HG03520 (cell line): Measurements from ENCODE around the gene TBC1D2.
"Not testable (repeated sequence)": the region's sequence is repeated elsewhere in the genome, so short reads cannot be mapped to it uniquely, and the experiment has no call there.

Experiments
- ATAC-seq: cut with Tn5 transposase; IDR thresholded peaks from one replicate; pipeline ENCODE4 v1.9.1; 2021; ENCODE audit warnings: mild to moderate bottlenecking, moderate library complexity; ENCODE audit not compliant: unreplicated experiment

Gene TBC1D2

DNA sequence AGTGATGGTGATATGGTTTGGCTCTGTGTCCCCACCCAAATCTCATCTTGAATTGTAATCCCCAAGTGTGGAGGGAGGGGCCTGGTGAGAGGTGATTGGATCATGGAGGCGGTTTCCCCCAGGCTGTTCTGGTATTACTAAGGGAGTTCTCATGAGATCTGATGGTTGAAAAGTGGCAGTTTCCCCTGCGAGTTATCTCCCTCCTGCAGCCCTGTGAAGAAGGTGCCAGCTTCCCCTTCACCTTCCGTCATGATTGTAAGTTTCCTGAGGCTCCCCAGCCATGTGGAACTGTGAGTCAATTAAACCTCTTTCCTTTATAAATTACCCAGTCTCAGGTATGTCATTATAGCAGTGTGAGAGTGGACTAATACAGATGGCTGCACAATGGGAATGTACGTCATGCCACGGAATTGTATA lies 80.9 kb downstream of the TBC1D2 start:
- ATAC-seq: not testable (repeated sequence)

DNA sequence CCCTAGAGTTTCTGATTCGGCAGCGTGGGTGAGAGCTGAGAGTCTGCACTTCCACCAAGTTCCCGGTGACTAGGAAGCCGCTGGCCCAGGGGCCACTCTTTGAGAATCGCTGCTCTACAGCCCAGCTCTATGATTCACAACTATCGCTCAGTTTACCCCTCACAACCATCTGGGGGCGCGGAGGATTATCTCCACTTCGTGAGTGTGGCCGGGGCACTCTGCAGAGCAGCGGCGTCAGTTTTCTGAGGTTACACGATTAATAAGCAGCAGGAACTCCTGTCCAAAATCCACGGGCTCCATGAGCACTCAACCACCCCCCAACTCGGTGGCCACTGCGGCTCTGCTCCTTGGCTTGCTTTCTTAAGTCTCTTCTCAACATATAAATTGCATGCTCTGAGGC lies 82.3 kb downstream of the TBC1D2 start:
- ATAC-seq: no peak

DNA sequence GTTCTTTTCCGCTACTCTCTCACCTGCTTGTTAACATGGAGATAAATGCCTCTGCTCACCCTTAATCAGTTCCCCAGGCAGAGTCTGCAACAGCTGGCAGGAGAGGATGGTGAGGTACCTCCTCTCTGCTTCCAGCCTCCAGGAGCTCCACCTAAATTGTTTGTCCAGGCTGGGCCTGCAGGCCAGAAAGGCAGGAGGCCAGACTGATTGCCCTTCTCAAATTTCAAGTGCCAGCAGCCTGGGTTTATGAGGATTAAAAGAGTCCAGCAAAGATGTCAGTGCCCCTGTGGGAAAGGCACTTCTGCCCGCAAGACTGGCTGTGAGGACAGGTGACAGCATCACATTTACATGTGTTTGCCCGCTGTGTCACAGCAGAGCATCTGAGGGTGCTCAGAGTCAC lies 82.8 kb downstream of the TBC1D2 start:
- no peak for ATAC-seq

DNA sequence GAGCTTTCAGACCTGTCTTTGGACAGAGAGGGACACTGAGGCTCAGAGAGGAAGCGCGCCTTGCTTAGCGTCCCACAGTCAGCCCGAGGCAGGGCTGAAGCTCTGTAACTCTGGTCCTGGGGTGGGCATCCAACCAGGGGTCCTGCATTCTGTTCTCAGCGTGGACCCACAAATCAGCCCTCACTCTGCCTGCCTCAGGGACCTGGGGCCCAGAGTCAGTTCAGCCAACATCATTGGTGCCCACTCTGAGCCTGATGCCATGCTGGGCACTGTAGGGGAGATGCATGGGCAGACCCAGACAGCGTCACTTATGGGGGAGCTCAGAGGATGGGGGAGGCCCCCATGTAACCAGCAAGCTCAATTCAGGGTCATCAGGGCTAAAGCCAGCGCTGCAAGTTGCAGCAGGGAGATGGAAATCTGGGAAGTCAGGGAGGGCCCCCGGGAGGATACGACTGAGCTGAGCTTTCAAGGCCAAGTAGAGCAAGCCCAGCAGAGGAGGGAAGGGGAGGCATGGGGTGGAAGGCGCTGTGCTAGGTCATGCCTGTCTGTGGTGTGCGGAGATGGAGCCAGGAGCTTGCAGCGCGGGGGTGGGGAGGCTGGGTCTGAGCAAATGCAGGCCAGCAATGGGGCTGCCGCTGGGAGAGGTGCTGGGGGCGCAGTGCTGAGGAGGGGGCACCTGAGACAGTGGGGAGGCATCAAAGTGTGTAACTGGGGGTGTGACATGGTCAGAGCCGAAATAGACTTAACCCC lies 84.1 kb downstream of the TBC1D2 start:
- no peak for ATAC-seq

DNA sequence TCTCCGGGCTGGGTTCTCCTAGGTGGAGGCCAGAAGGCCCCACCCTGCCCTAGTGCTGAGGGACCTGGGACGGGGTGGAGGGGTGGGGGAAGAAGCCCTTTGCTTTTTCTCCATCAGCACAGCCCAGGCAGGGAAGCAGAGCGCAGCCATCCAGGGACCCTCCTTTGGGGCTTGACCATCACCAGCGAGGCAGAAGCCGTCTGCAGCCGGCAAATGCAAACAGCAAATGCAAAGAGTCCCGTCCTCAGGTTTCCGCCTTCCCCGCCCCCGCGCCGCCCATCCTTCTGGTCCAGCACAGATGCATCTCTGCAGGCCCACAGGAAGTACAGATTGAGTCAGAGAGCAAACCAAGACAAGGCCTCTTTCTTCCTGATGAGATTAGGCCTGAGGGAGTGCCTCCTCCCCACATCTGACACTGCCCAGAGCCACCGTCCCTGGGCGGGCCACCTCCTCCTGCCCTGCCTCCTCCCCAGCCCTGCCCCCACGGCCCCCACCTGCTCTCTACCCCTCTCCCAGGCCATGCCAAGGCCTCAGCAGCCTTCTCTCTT lies 86.4 kb downstream of the TBC1D2 start:
- peak; percentile 98 for ATAC-seq

DNA sequence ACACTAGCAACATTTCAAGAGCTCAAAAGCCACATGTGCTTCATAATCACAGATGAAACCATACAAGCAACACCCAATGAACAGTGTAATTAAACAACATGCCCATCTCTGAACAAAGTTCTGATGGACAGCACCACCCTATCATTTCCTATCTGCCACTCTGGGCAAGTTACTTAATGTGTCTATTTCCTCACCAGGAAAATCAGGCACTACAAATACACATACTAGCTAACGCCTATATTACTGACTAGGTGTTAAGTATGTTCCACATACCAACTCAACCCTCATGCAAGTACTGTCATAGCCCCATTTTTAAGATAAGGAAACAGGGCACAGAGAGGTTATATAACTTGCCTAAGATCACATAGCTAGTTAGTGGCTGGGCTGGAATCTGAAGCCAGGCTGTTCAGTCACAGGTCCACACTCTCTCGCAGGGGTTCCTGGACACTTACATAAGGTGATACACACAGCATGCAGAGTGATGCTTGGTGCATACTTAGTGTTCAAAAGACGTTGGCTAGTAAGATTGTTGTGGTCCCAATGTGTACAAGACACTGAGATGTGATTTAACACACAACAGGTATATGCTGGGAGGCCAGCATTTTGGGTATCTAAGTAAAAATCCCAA lies 87.2 kb downstream of the TBC1D2 start:
- no peak for ATAC-seq

DNA sequence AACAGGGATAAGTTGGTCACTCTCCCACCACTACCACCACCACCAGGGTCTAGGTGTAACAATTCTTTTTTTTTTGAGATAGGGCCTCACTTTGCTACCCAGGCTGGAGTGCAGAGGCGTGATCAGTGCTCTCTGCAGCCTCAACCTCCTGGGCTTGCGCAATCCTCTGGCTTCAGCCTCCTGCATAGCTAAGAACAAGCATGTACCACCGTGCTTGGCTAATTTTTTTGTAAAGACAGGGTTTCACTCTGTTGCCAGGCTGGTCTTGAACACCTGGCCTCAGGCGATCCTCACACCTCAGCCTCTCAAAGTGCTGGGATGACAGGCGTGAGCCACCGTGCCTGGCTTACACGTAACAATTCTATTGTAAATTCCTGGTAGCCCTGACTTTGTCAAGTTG lies 90.5 kb downstream of the TBC1D2 start:
- no peak for ATAC-seq

DNA sequence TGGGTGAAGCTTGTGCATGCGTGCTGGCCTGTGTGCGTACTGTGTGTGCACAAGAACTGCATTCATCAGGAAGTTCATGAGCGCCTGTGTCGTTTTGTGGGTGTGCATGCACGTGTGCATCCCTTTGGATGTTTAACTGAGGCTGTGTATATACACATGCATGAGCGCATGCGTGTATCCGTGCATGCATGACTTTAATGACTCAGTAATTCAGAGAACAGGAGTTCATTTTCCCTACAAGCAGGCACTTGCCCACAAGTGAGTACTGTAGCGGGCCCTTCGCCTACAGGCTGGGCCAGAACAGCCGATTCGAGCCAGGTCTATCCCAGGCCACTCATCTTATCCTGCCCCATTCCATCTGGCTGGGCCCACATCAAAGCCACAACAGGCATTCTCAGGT lies 92.8 kb downstream of the TBC1D2 start:
- ATAC-seq: no peak

DNA sequence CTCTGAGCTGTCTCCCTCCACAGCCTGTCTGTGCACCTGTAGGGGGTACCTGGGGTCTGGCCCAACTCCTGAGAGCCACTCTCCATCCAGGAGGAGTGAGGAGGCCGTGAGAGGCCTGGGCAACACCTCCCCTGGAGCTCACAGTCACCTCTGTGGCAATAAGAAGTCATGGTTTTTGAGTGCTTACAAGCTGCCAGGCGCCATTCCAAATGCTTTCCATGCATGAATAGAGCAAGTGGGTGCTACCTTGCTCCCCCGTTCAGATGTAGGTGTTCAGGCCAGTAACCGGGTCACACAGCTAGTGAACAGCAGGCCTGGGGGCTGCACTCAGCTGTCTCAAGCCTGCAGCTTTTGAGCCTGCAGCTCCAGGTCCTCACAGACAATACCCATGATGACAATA lies 93.6 kb downstream of the TBC1D2 start:
- no peak for ATAC-seq

DNA sequence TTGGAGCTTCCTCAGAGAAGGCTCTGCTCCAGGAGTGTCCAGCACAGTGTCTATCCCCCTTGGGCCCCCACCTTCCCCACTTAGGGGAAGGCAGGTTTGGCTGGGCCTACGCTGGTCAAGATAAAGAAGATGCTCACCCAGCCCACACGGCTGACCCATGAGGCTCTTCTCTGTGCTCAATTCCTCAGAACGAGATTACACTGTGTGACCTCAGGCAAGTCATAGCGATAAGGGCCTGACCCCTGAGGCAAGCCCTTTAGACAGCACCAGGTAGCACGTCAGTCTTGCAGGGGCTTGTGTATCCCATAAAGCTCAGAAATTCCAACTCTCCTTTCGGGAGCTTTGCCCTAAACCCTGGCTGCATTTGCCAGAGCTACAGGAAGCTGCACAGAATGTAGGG lies 95.7 kb downstream of the TBC1D2 start:
- ATAC-seq: no peak

DNA sequence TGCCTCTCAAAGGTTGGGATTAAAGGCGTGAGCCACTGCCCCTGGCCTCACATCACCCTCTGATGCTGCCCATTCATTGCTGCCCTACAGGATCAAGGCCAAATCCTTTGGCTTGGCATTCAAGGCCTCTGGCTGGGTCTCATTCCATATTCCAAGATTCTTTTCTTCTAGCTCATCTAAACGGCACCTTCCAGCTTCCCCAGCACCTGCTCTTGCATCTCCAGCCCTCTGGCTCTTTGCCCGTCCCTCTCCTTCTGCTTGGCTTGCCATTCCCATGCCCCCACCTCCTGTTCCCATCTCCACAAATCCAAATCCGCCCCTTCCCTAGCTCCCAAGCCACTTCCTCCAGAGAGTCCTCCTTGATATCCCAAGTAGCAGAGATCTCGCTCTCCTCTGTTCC lies 96.1 kb downstream of the TBC1D2 start:
- ATAC-seq: no peak

DNA sequence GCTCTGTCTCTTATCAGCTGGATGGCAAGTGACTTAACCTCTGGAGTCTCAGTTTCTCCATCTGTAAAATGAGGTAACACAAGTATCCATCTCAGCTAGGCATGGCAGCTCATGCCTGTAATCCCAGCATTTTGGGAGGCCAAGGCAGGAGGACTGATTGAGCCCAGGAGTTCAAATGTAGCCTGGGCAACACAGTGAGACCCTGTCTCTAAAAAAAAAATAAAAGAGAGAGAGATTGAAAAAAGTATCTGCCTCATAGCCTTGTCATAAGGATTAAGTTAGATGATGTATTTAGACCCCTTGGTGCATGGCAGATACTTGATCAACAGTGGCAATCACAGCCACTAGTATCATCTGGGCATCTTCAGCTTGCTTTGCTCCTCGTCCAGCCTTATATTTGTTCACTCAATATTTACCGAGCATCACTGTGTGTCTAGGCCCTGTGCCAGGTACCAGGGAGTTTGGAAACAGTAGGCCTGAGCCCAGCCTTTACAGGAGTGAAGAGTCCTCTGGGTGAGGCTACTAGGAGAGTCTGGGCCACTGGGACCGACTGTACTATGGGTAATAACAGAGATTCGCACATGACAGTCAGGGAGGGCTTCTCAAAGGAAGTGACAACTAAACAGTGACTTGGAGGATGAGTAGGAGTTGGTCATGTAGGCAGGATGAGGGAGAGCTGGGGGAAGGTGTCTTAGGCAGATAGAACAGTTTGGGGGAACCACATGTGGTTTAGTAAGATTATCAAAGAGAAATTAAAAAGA lies 97.2 kb downstream of the TBC1D2 start:
- no peak for ATAC-seq

DNA sequence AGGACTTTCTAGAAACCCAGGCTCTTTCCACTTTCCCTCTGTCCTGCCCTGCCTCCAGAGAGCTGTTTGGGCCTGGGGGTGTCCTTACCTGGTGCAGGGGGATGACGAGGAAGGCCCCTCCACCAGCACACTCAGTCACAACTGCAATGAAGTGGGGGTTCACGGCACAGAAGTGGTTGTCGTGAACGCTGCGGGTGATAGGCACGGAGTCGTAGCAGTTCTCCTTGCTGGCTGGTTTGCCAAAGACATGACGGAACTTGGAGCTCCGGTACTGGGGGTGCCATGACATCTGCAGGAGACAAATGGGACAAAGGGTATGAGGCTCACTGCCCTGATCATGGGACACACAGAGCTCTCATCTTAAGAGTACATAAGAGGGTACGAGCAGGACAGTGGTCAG lies 98.1 kb downstream of the TBC1D2 start:
- no peak for ATAC-seq

DNA sequence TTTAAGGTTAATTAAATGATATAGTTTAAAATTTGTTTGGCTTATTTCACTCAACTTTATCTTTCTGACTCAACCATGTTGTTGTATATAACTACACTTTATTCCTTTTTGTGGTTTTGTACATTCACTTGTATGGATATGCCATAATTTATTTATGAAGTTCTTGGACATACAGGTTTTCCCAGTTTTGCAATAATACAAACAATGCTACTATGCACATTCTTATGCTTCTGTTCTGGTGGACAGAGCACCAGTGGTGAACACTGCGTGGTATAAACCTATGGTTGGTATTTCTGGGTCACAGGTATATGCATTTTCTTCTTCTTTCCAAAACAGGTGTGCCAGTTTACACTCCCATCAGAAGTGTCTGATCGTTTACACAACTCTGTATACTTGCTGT lies 100.8 kb downstream of the TBC1D2 start:
- ATAC-seq: no peak

DNA sequence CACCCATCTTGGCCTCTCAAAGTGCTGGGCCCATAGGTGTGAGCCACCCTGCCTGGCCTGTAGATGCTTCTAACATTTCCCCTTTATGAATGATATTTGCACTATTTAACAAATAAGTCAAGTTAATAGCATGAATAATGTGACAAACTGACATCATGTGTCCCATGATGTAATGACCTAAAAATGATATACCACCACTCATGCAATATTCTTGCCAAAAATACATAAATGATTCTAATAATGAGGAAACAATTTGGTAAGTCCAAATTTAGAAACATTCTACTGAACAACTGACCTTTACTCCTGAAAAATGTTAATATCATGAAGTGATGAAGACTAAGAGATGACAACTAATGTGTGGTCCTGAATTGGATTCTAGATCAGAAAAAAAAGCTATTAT lies 102.9 kb downstream of the TBC1D2 start:
- ATAC-seq: no peak

DNA sequence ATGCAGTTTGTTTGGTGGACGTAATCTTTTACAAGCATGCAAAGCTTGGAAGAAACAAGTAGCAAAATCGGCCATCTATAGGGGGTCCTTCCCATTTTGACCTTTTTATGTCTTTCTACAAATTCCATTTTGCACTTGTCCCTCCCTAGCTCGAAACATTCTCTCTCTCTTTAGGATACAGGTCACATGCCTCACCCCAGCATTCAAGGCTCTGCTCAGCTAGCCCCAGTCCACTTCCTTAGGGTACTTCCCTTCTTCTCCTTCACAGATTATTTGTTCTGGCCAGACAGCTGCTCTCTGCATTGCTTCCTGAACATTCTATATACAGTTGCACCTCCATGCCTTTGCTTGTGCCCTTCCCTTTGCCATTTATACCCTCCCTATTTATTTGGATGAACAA lies 104.7 kb downstream of the TBC1D2 start:
- no peak for ATAC-seq

DNA sequence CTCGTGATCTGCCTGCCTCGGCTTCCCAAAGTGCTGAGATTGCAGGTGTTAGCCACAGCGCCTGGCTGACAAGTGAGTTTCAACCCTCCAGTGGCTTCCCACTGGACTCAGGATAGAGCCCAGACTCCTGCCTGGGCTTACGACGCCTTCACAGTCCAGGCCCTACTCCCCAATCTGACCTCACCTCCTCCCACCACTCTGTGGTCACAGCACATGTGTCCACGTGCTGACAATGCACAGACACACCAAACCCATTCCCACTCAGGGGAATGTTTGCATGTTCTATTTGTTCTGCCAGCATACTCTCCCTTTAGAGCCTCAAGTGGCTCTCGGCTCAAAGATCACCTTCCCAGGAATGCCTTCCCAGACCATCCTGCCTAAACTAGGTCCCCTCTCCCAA lies 105.3 kb downstream of the TBC1D2 start:
- no peak for ATAC-seq

DNA sequence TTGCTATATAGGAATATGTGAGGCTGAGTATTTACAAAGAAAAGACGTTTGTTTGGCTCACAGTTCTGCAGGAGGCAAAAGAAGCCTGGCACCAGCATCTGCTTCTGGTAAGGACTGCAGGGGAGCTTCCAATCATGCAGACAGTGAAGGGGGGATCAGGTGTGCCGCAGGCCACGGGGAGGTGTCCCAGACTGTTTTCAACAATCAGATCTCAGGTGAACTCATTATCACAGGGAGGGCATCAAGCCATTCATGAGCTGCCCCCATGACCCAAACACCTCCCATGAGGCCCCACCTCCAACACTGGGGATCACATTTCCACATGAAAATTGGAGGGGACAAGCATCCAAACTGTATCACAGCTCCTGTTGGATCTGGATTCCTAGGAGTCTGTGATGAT lies 106.0 kb downstream of the TBC1D2 start:
- no peak for ATAC-seq
